HG03460 (cell line): Measurements from ENCODE around the gene PAPLN.

Experiments
- ATAC-seq: cut with Tn5 transposase; IDR thresholded peaks from one replicate; pipeline ENCODE4 v1.9.1; 2021; ENCODE audit not compliant: unreplicated experiment

PAPLN gene

DNA sequence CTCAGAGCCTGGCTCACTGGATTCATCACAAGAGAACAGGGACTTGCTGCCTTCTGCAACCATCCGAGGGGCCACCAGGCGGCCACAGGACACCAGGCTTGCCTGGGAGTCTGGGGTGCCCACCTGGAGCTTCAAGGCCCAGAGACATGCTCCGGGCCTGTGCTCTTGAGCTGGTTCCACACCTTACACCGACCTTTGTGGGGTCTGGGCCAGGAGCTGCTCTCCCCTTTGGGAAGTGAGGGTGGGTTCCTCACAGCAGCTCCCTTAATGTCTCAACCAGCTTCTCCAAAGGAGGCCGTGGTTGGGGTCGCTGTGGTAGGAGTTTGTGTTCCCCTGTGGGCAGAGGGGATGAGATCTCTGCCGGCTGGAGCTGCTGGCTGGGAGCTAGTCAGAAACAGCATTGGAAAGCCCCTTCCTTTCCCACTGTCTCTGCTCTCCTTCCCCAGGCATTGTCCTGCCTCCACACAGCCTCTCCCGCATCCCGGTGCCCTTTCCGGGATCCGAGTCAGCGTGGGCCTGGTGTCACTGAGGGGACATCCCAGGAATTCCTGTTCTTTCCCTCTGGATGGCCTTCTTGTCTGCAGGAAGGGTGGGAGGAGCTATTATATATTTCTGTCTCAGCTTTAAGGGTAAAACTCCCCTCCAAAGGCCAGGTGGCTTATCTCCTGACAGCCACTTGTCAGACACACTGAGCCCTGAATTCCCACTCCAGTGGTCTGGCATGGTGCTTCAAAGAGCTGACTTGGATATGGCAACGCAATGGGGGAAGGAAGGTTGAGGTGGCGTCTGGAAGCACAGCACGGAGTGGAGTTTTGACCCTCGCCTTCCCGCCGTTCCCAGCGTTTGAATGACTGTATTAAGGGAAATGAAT, 5.1 kb upstream of the PAPLN start:
- ATAC-seq: no peak

DNA sequence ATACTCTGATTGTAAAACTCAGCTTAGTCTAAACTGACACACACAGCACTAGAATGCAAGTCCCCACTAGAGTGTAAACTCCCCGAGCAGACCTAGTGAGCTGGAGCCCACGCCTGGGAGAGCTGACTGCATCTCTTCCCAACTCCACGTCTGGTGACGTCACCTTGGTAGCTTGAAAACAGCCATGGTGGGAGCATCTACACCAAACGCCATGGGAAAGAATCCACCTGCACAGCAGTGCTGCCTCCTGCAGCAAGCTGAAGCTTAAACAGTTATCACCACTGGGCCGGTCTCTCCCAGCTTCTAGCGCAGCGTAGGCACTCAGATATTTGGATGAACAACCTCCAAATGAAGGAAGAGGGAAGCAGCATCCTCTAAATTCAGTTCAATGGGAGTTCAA, 4.3 kb upstream of the PAPLN start:
- no peak for ATAC-seq

DNA sequence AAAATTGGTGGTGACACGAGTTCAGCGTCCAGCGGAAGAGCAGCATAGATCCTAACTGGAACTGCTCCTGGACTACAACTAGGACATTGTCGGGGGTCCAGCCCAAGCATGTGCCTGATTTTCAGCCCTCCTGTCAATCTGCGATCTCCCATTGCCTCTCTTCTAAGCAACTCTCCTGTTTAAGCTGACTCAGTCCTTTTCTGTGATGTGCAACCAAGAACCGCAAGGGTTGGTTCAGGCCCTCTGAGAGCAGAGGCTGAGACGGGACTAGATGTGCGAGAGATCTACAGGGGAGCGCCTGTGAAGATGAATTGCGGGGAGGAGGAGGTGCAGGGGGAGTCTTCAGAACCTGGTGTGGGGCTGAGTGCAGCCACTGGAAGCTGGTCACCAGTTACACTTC, 3.7 kb upstream of the PAPLN start:
- ATAC-seq: no peak

DNA sequence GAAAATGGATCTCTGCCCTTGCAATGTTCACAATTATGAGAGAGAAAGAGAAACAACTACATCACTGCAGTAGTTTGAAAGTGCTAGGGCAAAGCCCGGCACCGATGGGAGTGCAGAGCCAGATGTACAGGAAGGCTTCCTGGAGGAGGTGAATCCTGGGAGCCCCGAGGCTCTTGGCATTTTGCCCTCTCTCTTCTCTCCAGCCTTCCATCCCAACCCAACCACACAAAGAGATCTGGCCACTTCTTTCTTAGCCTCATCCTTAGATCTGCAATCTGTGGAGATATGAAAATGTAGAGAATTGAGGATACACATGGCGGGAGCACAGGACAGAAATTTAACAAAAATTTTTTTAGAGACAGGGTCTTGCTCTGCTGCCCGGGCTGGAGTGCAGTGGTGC, 3.3 kb upstream of the PAPLN start:
- no peak for ATAC-seq

DNA sequence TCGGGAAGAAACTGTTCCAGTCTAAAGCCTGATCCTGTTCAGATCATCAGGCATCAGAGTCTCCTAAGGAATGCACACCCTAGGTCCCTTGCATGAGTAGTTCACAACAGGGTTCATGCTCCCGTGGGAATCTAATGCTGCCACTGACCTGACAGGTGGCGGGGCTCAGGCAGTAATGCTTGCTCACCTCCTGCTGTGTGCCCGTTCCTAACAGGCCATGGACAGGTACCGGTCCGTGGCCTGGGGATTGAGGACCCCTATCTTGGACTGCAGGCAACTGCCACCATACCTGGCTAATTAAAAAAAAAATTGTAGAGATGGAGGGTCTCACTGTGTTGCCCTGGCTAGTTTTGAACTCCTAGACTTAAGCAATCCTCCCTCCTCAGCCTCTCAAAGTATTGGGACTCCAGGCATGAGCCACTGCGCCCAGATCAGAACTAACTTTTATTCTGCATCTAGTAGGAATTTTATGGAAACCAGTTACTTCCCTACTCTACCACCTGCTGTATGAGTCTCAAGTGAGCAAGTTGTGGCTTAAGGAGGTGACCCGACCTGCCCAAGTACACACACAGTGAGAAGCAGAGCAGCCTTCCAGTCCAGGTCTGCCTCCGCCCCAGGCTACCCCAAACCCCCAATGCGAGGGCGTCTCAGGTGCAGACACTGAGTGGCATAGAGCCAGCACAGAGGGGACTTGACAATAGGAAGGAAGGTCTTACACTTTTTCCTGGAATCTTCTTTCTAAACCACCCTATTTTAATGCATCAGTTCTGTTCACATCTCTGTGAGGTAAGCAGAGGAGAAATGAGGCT, 2.5 kb upstream of the PAPLN start:
- ATAC-seq: no peak

DNA sequence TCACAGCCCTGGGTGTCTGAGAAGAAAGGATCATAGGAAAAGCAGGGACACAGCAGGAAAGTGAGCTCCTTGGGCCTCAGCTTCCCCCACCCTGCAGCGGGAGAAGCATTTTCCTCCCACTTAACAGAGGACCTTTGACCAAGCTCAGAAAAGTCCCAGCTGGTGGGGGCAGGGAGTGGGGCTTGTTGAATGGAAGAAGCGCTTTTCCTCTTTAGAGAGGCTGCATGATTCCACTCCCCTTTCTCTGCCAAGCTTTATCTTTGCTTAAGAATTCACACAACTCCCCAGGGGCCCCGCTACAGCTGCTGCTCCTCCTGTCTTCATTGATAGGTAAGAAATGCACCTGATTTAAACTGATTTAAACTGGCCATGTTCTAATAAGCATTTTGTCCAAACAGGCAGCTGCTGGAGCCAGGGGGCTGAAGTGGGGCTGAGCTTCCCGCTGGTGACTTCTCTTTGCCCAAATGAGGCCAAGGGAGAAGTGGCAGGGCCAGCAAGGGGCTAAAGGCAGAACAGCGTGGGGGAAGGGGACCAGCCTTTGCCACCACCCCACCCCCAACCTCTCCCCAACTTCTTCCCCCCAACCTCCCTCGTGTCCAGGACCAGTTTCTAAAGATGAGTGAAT, 1.7 kb upstream of the PAPLN start:
- ATAC-seq: no peak

DNA sequence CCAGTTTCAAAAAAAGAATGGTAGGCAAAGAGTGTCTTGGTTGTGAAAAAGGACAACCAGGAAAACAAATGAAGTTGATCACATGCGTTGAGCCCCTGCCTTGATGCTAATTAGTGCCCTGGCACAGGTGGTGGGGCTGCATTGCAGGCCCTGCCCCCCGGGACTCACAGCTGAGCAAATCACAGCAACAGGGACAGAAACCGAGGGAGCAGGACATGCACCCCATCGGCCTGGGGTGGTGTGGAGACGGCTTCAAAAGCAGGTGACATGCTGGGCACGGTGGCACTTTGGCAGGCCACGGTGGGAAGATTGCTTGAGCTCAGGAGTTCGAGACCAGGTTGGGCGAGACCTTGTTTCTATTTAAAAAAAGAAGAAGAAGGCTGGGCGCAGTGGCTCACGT, 1.1 kb upstream of the PAPLN start:
- ATAC-seq: no peak

DNA sequence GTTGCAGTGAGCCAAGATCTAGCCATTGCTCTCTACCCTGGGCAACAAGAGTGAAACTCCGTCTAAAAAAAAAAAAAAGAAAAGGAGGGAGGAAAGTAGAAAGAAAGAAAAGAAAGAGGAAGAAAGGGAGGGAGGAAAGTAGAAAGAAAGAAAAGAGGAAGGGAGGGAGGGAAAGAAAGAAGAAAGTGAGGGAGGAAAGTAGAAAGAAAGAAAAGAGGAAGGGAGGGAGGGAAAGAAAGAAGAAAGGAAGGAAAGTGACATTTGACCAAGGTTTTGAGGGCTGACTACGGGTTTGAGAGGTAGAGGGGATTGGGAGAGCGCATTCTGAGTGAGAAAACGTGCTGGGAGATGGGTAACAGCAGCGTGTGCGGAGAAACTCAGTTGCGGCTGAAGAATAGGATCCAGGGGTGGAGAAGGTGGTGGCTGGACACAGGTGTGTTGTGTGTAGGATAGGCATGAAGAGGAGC, 521 bp upstream of the PAPLN start:
- no peak for ATAC-seq

DNA sequence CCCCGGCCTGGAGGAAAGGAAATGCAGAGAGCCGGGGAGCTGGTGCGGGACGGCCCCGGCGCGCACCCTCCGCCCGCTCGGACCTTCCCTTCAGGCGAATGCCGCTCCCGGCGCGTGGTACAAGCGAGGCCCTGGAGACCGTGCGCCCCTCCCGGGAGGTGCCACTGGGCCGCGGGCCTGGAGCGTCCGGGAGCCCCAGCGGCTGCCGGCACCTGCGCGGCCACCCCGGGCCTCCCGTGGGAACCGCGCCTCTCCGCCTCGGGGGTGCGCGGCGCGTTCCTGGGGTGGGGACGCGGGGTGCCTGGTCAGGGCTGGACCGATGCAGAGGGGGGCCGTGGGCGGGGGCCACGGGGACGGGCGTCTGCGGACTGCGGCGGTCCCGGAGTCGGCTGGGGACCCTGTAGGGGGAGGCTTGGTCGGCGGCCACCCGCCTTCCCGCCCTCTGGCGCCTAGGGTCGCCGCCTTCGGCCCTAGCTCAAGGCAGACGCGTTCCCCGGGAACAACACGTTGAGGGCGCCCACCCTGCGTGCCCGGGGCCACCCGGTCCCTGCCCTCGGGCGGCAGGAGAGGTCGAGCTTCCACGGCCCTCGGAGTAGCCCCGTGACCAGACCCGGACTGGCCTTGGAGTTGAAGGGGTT, 599 bp downstream of the PAPLN start:
- no peak for ATAC-seq

DNA sequence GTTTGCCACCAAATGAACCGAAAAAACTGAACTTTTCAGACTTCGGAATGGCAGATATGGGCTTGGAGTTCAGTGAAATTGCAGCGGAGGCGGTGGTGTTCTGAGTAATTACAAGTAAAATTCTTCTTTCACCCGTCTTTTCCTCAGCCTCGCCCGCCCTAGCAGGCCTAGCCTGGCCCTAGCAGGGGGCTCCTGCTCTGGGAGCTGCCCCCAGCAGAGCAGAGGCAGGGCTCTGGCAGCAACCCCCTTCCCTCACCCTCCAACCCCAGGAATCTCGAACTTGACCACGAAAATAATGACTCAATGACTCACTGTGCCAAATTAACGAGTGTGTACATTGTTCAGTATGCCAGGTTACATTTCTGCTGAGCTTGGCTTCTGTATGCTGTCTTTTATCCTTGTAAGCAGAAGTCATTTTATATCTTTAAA, 1.1 kb downstream of the PAPLN start:
- no peak for ATAC-seq

DNA sequence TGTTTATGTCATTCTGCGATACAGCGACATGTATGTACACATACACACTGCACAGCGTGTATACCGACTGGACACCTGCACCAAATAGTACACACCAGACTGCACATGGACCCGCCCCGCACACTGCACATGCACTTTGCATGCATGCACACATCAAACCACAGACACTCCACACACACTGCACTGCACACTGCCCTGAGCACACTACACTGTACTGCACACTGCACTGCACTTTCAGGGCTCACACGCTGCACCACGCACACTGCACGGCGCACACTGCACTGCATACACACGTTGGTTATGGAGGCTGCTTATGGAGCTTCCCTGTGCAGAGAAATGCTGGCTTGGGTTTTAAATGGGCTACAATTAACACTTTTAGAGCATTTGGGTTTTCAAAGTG, 1.6 kb downstream of the PAPLN start:
- no peak for ATAC-seq

DNA sequence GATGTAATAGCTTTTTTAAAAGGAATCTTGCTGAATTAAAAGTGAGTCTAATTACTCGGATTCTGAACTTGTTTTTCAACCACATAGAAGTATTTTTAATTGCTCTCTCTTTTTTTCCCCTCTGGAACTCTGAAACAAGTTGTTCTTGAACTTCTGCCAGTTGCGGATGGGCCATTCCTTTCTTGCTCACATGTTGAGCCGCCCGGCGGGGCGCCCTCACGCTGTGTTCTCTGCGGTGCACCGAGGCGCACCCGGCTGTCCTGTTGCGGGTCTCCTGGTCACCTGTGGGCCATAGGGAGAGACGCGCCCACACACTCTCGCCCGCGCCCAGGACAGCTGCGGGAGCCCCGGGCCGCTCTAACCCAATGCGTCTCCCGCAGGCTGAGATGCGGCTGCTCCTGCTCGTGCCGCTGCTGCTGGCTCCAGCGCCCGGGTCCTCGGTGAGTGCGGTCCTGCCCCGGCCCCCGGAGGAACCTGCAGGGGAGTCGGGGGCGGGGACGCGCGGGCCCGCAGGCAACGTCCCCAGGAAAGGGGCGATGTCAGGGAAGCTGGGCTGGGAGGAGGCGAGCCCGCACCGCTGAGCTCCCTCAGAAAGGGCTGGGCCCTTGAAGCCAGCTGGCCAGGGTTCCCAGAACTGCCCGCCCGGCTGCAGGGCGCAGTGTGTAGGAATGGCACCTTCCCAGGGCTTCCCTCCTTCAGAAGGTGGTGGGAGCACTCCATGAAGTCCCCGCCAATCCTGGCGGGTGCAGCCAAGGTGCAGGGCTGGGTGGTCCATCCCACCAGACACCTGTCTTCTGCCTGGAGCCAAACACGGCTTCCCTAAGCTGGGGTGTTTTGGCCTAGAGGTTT, 2.3 kb downstream of the PAPLN start:
- ATAC-seq: no peak

DNA sequence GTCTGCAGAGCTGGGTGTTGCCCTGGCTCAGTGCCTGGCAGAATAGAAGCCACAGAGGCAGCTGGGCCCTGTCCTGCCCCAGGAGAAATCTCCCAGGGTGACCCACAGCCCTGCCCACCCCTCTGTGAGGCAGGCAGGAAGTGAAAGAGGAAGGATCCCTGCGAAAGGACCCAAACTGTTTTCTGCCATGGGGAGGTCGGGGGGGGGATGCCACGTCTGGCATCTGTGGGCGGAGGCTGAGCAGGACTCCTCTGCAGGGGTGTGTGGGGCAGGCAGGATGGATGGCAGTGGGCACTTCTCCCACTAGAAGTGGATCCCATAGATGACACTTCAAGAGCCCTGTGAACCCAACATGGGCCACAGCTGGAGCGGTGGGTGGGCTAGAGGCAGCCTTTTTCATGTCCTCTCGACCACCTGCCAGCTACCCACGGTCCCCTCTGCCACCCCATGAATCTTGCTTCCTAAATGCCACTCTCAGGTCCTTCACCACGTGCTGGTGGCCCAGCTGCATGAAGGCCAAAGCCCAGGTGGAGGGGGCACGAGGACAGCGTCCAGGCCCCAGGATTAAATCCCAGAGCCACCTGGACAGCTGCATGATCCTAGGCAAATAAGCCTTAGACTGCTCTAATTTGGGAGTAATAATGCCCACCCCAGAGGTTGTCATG, 3.6 kb downstream of the PAPLN start:
- no peak for ATAC-seq

DNA sequence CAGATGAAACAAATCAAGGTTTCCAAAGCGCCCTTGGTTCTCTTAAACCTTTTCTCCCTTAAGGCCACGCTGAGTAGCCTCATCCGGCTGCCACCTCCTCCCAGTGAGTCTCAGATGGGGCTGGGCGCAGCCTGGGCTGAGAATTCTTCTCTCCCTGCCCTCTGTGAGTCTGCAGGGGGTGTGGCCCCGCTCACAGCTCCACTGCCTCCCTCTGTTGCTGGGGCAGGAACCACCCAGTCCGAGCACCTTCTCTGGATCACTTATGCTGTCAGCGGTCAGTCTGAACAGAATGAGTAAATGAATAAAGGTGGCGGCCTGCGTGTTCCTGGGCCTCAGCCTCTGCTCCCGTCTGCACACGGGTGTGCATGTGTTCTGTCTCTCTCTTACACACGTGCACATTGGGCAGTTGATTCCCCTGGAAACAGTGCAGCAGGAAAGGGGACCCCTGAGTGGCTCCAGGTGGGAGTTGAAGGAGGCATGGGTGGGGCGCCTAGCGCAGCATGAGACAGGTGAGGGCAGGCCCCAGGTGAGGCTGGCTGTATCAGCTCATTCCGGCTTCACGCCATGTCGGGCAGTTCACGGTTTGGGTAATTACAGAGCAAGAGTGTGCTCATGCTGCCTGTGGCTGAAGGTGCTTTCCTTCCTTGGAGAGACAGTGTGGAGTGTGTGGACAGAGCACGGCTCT, 4.3 kb downstream of the PAPLN start:
- ATAC-seq: no peak

DNA sequence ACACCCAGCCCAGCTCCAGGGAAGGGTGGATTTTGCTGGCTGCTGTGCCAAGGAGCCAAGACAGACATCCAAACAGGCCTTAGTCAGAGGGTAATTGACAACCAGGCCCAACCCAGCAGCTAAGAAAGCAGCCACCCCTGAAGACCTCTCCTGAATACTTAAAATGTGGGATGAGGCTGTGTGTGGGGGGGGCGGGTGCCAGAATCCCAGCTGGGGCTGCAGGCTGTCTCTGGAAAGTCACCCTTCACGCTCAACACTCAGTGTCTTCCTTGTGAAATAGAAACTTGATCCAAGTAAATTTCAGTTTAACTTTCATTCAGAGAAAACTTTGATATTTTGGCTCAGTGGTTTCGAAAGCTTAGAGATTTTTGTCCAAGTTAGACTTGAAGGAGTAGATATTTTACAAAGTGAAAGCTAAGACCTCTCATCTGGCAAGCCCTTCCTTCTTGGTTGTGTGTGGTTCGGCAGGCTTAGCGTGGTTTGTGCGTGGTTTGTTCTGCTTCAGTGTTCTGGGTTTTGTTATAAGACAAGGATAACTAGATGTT, 5.1 kb downstream of the PAPLN start:
- no peak for ATAC-seq

DNA sequence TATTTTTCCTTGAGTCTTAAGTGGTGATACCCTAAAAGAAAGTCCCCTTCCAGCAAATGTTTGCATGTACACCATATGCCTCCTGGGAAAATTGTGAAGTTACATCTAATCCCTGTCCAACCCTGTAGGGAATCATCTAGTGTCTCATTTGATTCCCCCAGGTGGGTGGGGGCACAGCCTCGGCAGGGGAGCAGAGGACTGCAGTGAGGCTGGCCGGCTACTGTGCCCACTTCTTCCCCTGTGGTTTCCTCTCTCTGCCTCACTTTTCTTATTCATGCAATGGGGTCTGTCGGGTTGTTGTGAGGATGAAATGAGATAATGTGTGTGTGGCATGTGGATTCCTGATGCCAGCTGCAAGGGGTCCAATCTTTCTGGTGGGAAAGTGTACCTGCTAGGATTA, 6.0 kb downstream of the PAPLN start:
- no peak for ATAC-seq

DNA sequence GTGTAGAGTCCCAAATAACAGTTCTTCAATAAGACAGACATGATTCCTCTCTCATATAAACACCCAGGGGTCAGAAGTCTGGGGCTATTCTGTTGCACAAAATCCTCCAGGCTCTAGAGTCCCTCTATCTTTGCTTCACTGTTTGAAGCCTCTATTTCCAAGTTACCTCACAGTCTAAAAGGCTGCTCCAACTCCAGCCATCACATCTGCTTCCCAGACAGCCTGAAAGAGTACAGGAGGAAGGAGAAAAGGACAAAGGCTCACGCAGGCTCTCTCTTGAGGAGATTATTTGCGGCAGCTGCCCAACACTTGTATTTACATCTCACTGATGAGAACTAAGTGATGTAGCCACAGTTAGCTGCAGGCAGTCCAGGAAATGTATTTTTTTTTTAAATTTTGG, 6.4 kb downstream of the PAPLN start:
- ATAC-seq: no peak

DNA sequence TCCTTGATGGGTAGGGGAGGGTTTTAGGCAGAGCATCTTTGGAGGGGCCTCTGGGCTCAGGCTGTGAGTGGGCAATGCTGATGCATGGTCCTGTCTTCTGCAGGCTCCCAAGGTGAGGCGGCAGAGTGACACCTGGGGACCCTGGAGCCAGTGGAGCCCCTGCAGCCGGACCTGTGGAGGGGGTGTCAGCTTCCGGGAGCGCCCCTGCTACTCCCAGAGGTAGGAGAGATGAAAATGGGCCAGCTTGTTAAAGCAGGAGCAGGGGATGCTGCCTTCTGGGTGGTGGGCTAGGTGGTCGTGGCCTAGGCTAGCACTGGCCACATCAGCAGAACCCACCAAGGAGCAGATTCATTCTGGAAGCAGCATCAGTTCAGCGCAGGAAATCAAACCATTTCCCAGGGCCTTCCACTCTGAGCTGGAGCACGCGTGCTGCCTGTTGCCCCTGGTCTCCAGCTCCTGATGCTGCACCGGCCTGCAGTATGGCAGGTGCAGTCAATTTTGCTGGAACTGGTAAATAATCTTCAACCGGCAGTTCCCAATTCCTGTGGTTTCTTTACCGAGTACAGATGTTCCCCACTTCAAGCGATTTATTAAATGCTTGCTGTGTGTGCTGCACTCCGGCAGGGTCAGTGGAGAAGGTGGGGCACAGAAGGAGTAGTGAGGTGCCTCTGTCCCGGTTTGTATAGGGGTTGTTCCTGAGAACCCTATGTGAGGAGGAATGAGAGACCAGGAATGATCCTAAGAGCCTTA, 7.4 kb downstream of the PAPLN start:
- ATAC-seq: no peak
